Suprapubic skin (tissue), 4 donors: ENCODE measurements around the gene MOB3A. TPM values are rescaled to one million over a fixed set of nuclear protein-coding genes. Genes with fewer than 3 reads are reported as not detected.

Experiments
- DNase-seq, 2 donors: peaks; one replicate each; pipeline ENCODE4 v3.0.0-alpha.2; 2019; ENCODE audit warnings: low spot score in 2 of 2
- H3K27ac ChIP-seq: fragments of 200-600 bp; sonication (generic); one replicate; pipeline ENCODE4 v1.5.1; 2019
- H3K27me3 ChIP-seq: fragments of 200-600 bp; sonication (generic); one replicate; pipeline ENCODE4 v1.5.1; 2019
- H3K36me3 ChIP-seq: fragments of 200-600 bp; sonication (generic); one replicate; pipeline ENCODE4 v1.5.1; 2019
- H3K4me1 ChIP-seq: fragments of 200-600 bp; sonication (generic); one replicate; pipeline ENCODE4 v1.5.1; 2019
- H3K4me3 ChIP-seq: fragments of 200-600 bp; sonication (generic); one replicate; pipeline ENCODE4 v1.5.1; 2019; ENCODE audit warnings: mild to moderate bottlenecking
- H3K9me3 ChIP-seq: fragments of 200-600 bp; sonication (generic); one replicate; pipeline ENCODE4 v1.5.1; 2019
- CTCF ChIP-seq, 2 donors: fragments of 200-600 bp in 1 of 2; fragments of 450-650 bp in 1 of 2; sonication (generic) in 1 of 2; IDR thresholded peaks; one replicate each; pipeline ENCODE4 v1.5.1; 2016 to 2019; ENCODE audit warnings: antibody characterized with exemption in 2 of 2, mild to moderate bottlenecking in 1 of 2, moderate library complexity in 1 of 2
- EP300 ChIP-seq: sonication (generic); formaldehyde crosslinking; IDR thresholded peaks from one replicate; pipeline ENCODE4 v1.6.1; 2017; ENCODE audit warnings: antibody characterized with exemption
- POLR2A ChIP-seq, 2 donors: fragments of 450-650 bp; IDR thresholded peaks; one replicate each; pipeline ENCODE4 v1.6.1; 2017; ENCODE audit warnings: antibody characterized with exemption in 2 of 2, mild to moderate bottlenecking in 2 of 2, moderate library complexity in 2 of 2
- POLR2AphosphoS5 ChIP-seq, 3 donors: sonication (generic); formaldehyde crosslinking; IDR thresholded peaks; one replicate each; pipeline ENCODE4 v1.6.1; 2017; ENCODE audit warnings: antibody characterized with exemption in 3 of 3
- WGBS: methylation state at CpG from one replicate; pipeline ENCODE4 v1.1.5; 2018; 5-methylcytosine and 5-hydroxymethylcytosine counted together
- total RNA-seq, 4 donors: library from RNA; depleted of rRNA; stranded (reverse); fragments of >200 nt; gene quantifications; one replicate each; pipeline ENCODE4 v1.1.0, GENCODE V29; 2016

Gene MOB3A
- total RNA-seq, 4 donors from 2014 or later, result 23.7 to 29.4 (median 28.1) TPM

GRCh38 chr19:2079076-2079864, 16.9 kb downstream of the MOB3A start:
- no peak overlapping the region for H3K27ac ChIP-seq
- peaks cover 73% of the 10 kb centered on the region for H3K36me3 ChIP-seq
- H3K27me3 ChIP-seq, result no peaks in the 10 kb centered on the region
- 96% methylated on average over 19 of the region's 32 CpGs for WGBS
- H3K9me3 ChIP-seq, result no peaks in the 10 kb centered on the region
- H3K4me3 ChIP-seq, result no peak overlapping the region
- H3K4me1 ChIP-seq, result peaks cover 41% of the 10 kb centered on the region
- no peak for DNase-seq
- TF ChIP-seq POLR2AphosphoS5 (IDR thresholded peaks at IDR 0.05) (no peak), EP300 (no peak), POLR2A (IDR thresholded peaks at IDR 0.05) (no peak), CTCF (IDR thresholded peaks at IDR 0.05) (no peak)

- WGBS, result 89% methylated on average over 20 of the region's 44 CpGs
- H3K36me3 ChIP-seq, result peaks cover 69% of the 10 kb centered on the region
- TF ChIP-seq EP300, result no peak
- TF ChIP-seq POLR2A (IDR thresholded peaks at IDR 0.05), result no peak
- no peak for TF ChIP-seq POLR2AphosphoS5 (IDR thresholded peaks at IDR 0.05)
- TF ChIP-seq CTCF (IDR thresholded peaks at IDR 0.05), result no peak
Observed at GRCh38 chr19:2077833-2078619, 18.1 kb downstream of the MOB3A start.

GRCh38 chr19:2077398-2077797, 18.7 kb downstream of the MOB3A start:
- H3K4me3 ChIP-seq, result no peak overlapping the region
- 95% methylated on average over 7 of the region's 7 CpGs for WGBS
- no peak for DNase-seq
- no peak overlapping the region for H3K27ac ChIP-seq
- H3K27me3 ChIP-seq, result no peaks in the 10 kb centered on the region
- H3K9me3 ChIP-seq, result no peaks in the 10 kb centered on the region
- peaks cover 24% of the 10 kb centered on the region for H3K4me1 ChIP-seq
- peaks cover 70% of the 10 kb centered on the region for H3K36me3 ChIP-seq
- TF ChIP-seq CTCF (IDR thresholded peaks at IDR 0.05), result no peak
- no peak for TF ChIP-seq EP300
- TF ChIP-seq POLR2A (IDR thresholded peaks at IDR 0.05), result no peak
- no peak for TF ChIP-seq POLR2AphosphoS5 (IDR thresholded peaks at IDR 0.05)

More at GRCh38 chr19:2077833-2078619, 18.1 kb downstream of the MOB3A start:
- no peak for DNase-seq
- no peaks in the 10 kb centered on the region for H3K27me3 ChIP-seq
- peaks cover 29% of the 10 kb centered on the region for H3K4me1 ChIP-seq
- no peaks in the 10 kb centered on the region for H3K9me3 ChIP-seq
- no peak overlapping the region for H3K4me3 ChIP-seq
- no peak overlapping the region for H3K27ac ChIP-seq

- no peaks in the 10 kb centered on the region for H3K9me3 ChIP-seq
- no peak for DNase-seq
- H3K4me3 ChIP-seq, result no peak overlapping the region
- WGBS, result 98% methylated on average over 22 of the region's 32 CpGs
- no peak overlapping the region for H3K27ac ChIP-seq
- H3K27me3 ChIP-seq, result no peaks in the 10 kb centered on the region
- TF ChIP-seq CTCF (IDR thresholded peaks at IDR 0.05) (no peak), POLR2AphosphoS5 (IDR thresholded peaks at IDR 0.05) (no peak), EP300 (no peak), POLR2A (IDR thresholded peaks at IDR 0.05) (no peak)
- H3K36me3 ChIP-seq, result peaks cover 78% of the 10 kb centered on the region
- peaks cover 16% of the 10 kb centered on the region for H3K4me1 ChIP-seq
Observed at GRCh38 chr19:2076526-2076944, 19.6 kb downstream of the MOB3A start.
